ENCODE measurements around the gene ASPG.
"Not testable (repeated sequence)": the region's sequence is repeated elsewhere in the genome, so short reads cannot be mapped to it uniquely, and the experiment has no call there.

The ASPG gene

GRCh38 chr14:104150136-104151025 is 64.9 kb downstream of the ASPG start:
- DNase-seq, result no peak

GRCh38 chr14:104151026-104151381 is 65.5 kb downstream of the ASPG start:
- no peak for DNase-seq

- no peak for DNase-seq
These were observed 66.2 kb downstream of the ASPG start for GRCh38 chr14:104151566-104152245.

GRCh38 chr14:104152246-104152575 is 66.7 kb downstream of the ASPG start:
- DNase-seq, result no peak

GRCh38 chr14:104152686-104153393 is 67.3 kb downstream of the ASPG start:
- DNase-seq, result no peak

- DNase-seq, result not testable (repeated sequence)
These were observed 67.9 kb downstream of the ASPG start for GRCh38 chr14:104153394-104153755.

- no peak for DNase-seq
These were observed 68.7 kb downstream of the ASPG start for GRCh38 chr14:104154246-104154645.

- no peak for DNase-seq
These were observed 70.0 kb downstream of the ASPG start for GRCh38 chr14:104155513-104155912.

GRCh38 chr14:104156142-104156541 is 70.6 kb downstream of the ASPG start:
- no peak for DNase-seq

- DNase-seq, result no peak
These were observed 71.8 kb downstream of the ASPG start for GRCh38 chr14:104157016-104157928.

GRCh38 chr14:104158827-104159798 is 73.6 kb downstream of the ASPG start:
- DNase-seq, result peak; percentile 21

GRCh38 chr14:104159990-104160389 is 74.5 kb downstream of the ASPG start:
- DNase-seq, result no peak

GRCh38 chr14:104161602-104162367 is 76.3 kb downstream of the ASPG start:
- peak; percentile 41 for DNase-seq

- DNase-seq, result no peak
These were observed 77.0 kb downstream of the ASPG start for GRCh38 chr14:104162495-104162894.

GRCh38 chr14:104163541-104163940 is 78.0 kb downstream of the ASPG start:
- DNase-seq, result no peak

GRCh38 chr14:104164041-104164440 is 78.5 kb downstream of the ASPG start:
- DNase-seq, result no peak

- DNase-seq, result no peak
These were observed 79.0 kb downstream of the ASPG start for GRCh38 chr14:104164512-104164911.
